ENCODE measurements around the gene ERCC4.

- TF ChIP-seq CTCF (IDR thresholded peaks at IDR 0.05) = no peak
- no peak for TF ChIP-seq EZH2 (IDR thresholded peaks at IDR 0.05)
- no peak for TF ChIP-seq EZH2phosphoT487 (IDR thresholded peaks at IDR 0.05)
Observed at GRCh38 chr16:13948086-13948485, 28.1 kb downstream of the ERCC4 start.

All from neural progenitor cell (in vitro differentiated cells).